ENCODE data around the gene CC2D2A.

DNA sequence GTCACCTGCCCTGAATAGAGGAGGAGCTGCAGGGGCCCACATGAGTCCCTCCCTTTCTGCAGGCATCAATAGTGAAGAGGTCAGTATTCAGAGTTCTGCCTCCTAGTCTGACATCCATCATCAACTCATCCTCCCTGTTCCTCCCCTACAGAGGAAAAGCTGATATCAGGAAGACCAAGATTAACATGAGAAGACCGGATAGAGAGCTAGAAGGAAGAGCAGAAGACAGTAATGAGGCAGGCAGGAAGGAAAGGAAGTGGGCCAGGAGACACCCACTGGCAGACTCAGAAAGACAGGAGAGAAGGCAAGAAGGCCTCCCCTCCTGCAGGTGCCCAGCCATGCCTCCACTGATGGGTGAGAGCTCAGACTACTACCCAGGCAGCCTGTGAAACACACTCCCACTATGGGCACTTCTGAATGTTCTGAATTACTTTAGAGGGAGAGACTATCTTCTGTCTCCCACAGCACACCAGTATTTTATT, 74.6 kb downstream of the CC2D2A start:
- TF ChIP-seq, protein P1, sequence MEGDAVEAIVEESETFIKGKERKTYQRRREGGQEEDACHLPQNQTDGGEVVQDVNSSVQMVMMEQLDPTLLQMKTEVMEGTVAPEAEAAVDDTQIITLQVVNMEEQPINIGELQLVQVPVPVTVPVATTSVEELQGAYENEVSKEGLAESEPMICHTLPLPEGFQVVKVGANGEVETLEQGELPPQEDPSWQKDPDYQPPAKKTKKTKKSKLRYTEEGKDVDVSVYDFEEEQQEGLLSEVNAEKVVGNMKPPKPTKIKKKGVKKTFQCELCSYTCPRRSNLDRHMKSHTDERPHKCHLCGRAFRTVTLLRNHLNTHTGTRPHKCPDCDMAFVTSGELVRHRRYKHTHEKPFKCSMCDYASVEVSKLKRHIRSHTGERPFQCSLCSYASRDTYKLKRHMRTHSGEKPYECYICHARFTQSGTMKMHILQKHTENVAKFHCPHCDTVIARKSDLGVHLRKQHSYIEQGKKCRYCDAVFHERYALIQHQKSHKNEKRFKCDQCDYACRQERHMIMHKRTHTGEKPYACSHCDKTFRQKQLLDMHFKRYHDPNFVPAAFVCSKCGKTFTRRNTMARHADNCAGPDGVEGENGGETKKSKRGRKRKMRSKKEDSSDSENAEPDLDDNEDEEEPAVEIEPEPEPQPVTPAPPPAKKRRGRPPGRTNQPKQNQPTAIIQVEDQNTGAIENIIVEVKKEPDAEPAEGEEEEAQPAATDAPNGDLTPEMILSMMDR (IDR thresholded peaks at IDR 0.05; ENCODE audit: insufficient read depth, low read length) = no peak
- TF ChIP-seq POLR2AphosphoS5 (IDR thresholded peaks at IDR 0.05; ENCODE audit: low read depth) = no peak

Measured in HL-60 (cell line).